HG02588 (cell line): Measurements from ENCODE around the gene IL11.

Experiments
- ATAC-seq: cut with Tn5 transposase; IDR thresholded peaks from one replicate; pipeline ENCODE4 v1.9.1; 2021; ENCODE audit warnings: mild to moderate bottlenecking, moderate library complexity; ENCODE audit not compliant: unreplicated experiment

Gene IL11

GRCh38 chr19:55353803-55354697 is 16.2 kb downstream of the IL11 start:
- ATAC-seq: no peak

GRCh38 chr19:55353356-55353802 is 16.9 kb downstream of the IL11 start:
- ATAC-seq: no peak

GRCh38 chr19:55352549-55353145 is 17.6 kb downstream of the IL11 start:
- no peak for ATAC-seq

- no peak for ATAC-seq
These were observed 18.2 kb downstream of the IL11 start for GRCh38 chr19:55352040-55352439.

- ATAC-seq: no peak
These were observed 19.5 kb downstream of the IL11 start for GRCh38 chr19:55350620-55351315.

- no peak for ATAC-seq
These were observed 21.8 kb downstream of the IL11 start for GRCh38 chr19:55348317-55349034.

- no peak for ATAC-seq
These were observed 22.7 kb downstream of the IL11 start for GRCh38 chr19:55347442-55348009.

- ATAC-seq: no peak
These were observed 23.4 kb downstream of the IL11 start for GRCh38 chr19:55346725-55347441.

GRCh38 chr19:55345818-55346724 is 24.2 kb downstream of the IL11 start:
- no peak for ATAC-seq

- no peak for ATAC-seq
These were observed 25.0 kb downstream of the IL11 start for GRCh38 chr19:55345101-55345817.

- no peak for ATAC-seq
These were observed 25.8 kb downstream of the IL11 start for GRCh38 chr19:55344444-55344843.

GRCh38 chr19:55341595-55342531 is 28.4 kb downstream of the IL11 start:
- no peak for ATAC-seq

GRCh38 chr19:55341171-55341588 is 29.1 kb downstream of the IL11 start:
- ATAC-seq: no peak

GRCh38 chr19:55340784-55341147 is 29.5 kb downstream of the IL11 start:
- no peak for ATAC-seq

GRCh38 chr19:55339889-55340783 is 30.1 kb downstream of the IL11 start:
- ATAC-seq: no peak
